HepG2 (cell line): ENCODE data around the gene ALPK3. TPM values are rescaled to one million over a fixed set of nuclear protein-coding genes. Genes with fewer than 3 reads are reported as not detected.
A peak's percentile ranks its signal among the peaks of the same experiment; 100 is the strongest.

Source experiments
- ATAC-seq: fragments of 200-7000 bp; cut with Tn5 transposase; 3 replicates; pipeline ENCODE4 v1.9.1; 2020; ENCODE audit warnings: mild to moderate bottlenecking, moderate library complexity
- BruUV-seq: library from RNA; stranded (reverse); fragments of 400-500 nt; replicated peaks from 2 replicates; lab custom pipeline; 2021; lab: Mats Ljungman, UMichigan
- CTCF ChIA-PET: fragments of 300-600 bp; formaldehyde crosslinking; extraction: SDS; loops from one replicate; lab custom pipeline; 2021; ENCODE audit warnings: low total read pairs, inconsistent platforms, low intra/inter-chr PET ratio; lab: Yijun Ruan, JAX
- POLR2A ChIA-PET: fragments of 350-600 bp; sonication (Branson Sonifier 250); formaldehyde crosslinking; loops from one replicate; lab custom pipeline; 2020; ENCODE audit warnings: antibody characterized with exemption, inconsistent platforms; lab: Yijun Ruan, JAX
- DNase-seq: peaks from one replicate; pipeline ENCODE4 v3.0.0-alpha.2; 2015; ENCODE audit warnings: low spot score
- FAIRE-seq: peaks from 3 replicates; lab custom pipeline; 2011; peaks lifted over from hg19 to GRCh38; lab: Jason Lieb, UNC
- H2AFZ ChIP-seq: one replicate; pipeline ENCODE4 v1.6.1; 2011; ENCODE audit warnings: low read length, inconsistent platforms
- H3K27ac ChIP-seq: fragments of 300-600 bp; 3 replicates; pipeline ENCODE4 v1.8.0; 2011; ENCODE audit warnings: mixed run types, mild to moderate bottlenecking, mixed read lengths, low read length, inconsistent platforms; ENCODE audit not compliant: insufficient read depth; ENCODE audit errors: extremely low read length
- H3K27me3 ChIP-seq, 2 experiments: fragments of 200-600 bp in 1 of 2; 2 replicates in 1 of 2; 3 replicates in 1 of 2; pipeline versions ENCODE4 v1.6.0 to v1.8.0; 2011; ENCODE audit warnings: low read length in 2 of 2, mild to moderate bottlenecking in 2 of 2, moderate library complexity in 2 of 2, inconsistent platforms in 1 of 2; ENCODE audit not compliant: insufficient read depth in 2 of 2, control insufficient read depth in 1 of 2
- H3K36me3 ChIP-seq, 2 experiments: fragments of 200-600 bp in 1 of 2; replicated peaks in 1 of 2; 2 replicates in 1 of 2; 3 replicates in 1 of 2; pipeline versions ENCODE4 v1.5.1 to v1.8.0; 2011; ENCODE audit warnings: low read length in 2 of 2, inconsistent platforms in 1 of 2; ENCODE audit not compliant: insufficient read depth in 2 of 2, control insufficient read depth in 1 of 2
- H3K4me1 ChIP-seq: 2 replicates; pipeline ENCODE4 v1.5.1; 2012; ENCODE audit warnings: low read length, inconsistent platforms; ENCODE audit not compliant: insufficient read depth
- H3K4me2 ChIP-seq: 2 replicates; pipeline ENCODE4 v1.6.0; 2011; ENCODE audit warnings: low read depth, low read length, inconsistent platforms
- H3K4me3 ChIP-seq, 3 experiments: fragments of 200-600 bp in 1 of 3; sonication (generic), shearing (Covaris generic) in 1 of 3; replicated peaks in 1 of 3; 2 replicates each; pipeline ENCODE4 v1.5.1; 2011 to 2016; ENCODE audit warnings: low read length in 3 of 3, inconsistent platforms in 2 of 3, low read depth in 2 of 3, mild to moderate bottlenecking in 2 of 3, control low read depth in 1 of 3, mixed read lengths in 1 of 3; ENCODE audit not compliant: insufficient read depth in 1 of 3
- H3K79me2 ChIP-seq: one replicate; pipeline ENCODE4 v1.6.1; 2011; ENCODE audit warnings: low read length, inconsistent platforms; ENCODE audit not compliant: insufficient read depth
- H3K9ac ChIP-seq: 2 replicates; pipeline ENCODE4 v1.6.0; 2011; ENCODE audit warnings: mild to moderate bottlenecking, low read depth, low read length, inconsistent platforms; ENCODE audit not compliant: insufficient read depth
- H3K9me3 ChIP-seq: 2 replicates; pipeline ENCODE4 v1.5.1; 2012; ENCODE audit warnings: mild to moderate bottlenecking, low read length
- H4K20me1 ChIP-seq: 2 replicates; pipeline ENCODE4 v1.6.0; 2011; ENCODE audit warnings: inconsistent platforms, mild to moderate bottlenecking, low read length, moderate library complexity; ENCODE audit not compliant: insufficient read depth
- AGO2 ChIP-seq: fragments of 200-400 bp; formaldehyde crosslinking; optimal IDR thresholded peaks from 2 replicates; pipeline ENCODE3; 2017; ENCODE audit warnings: mild to moderate bottlenecking, low read depth, low read length, moderate library complexity
- AHR ChIP-seq: IDR thresholded peaks from 2 replicates; pipeline ENCODE4 v1.6.1; 2018; ENCODE audit warnings: missing genetic modification reagents, missing compliant biosample characterization
- FOSL1 ChIP-seq: sonication (generic); formaldehyde crosslinking; IDR thresholded peaks from 2 replicates; pipeline ENCODE4 v1.9.0; 2021; ENCODE audit warnings: missing genetic modification reagents, borderline replicate concordance
- MXD4 ChIP-seq: IDR thresholded peaks from 2 replicates; pipeline ENCODE4 v1.6.1; 2016; ENCODE audit warnings: mild to moderate bottlenecking, missing biosample characterization, missing genetic modification reagents
- TBL1XR1 ChIP-seq: fragments of 150-350 bp; IDR thresholded peaks from 2 replicates; pipeline ENCODE4 v1.6.1; 2014; ENCODE audit warnings: borderline replicate concordance, low read length; ENCODE audit not compliant: partially characterized antibody
- ZBTB42 ChIP-seq: sonication (generic); formaldehyde crosslinking; IDR thresholded peaks from 2 replicates; pipeline ENCODE4 v1.5.0; 2020; ENCODE audit warnings: mild to moderate bottlenecking, missing genetic modification reagents
- ZNF331 ChIP-seq: sonication (generic); formaldehyde crosslinking; IDR thresholded peaks from 2 replicates; pipeline ENCODE4 v1.4.0; 2020; ENCODE audit warnings: missing genetic modification reagents
- ZNF629 ChIP-seq: sonication (generic); formaldehyde crosslinking; conservative IDR thresholded peaks from 2 replicates; pipeline ENCODE4 v1.5.0; 2020; ENCODE audit warnings: missing genetic modification reagents
- WGBS: methylation state at CpG from one replicate; pipeline ENCODE4 v1.1.6; 2017; ENCODE audit warnings: low lambda C conversion rate; 5-methylcytosine and 5-hydroxymethylcytosine counted together
- in situ Hi-C: cut with HindIII; loops from 2 replicates; pipeline ENCODE4 v1.10.0; 2017; ENCODE audit warnings: low pct_unique_long_range_greater_than_20kb; ENCODE audit not compliant: extremely low pct_ligation_motif_present
- intact Hi-C: fragments of 100-400 bp; cut with micrococcal nuclease; formaldehyde crosslinking; loops from one replicate; pipeline ENCODE4 v1.10.0; 2022; ENCODE audit not compliant: unreplicated experiment
- polyA plus RNA-seq, 8 experiments: library from polyadenylated mRNA; depleted of rRNA in 3 of 8; stranded (reverse) in 7 of 8; unstranded in 1 of 8; fragments of >200 nt; fragmentation: Illumina TruSeq in 4 of 8; extraction: Trizol in 4 of 8; gene quantifications; 2 replicates each; pipeline versions ENCODE4 v1.2.1 to v1.2.3, GENCODE V29; 2011 to 2016; ENCODE audit warnings: low read depth in 4 of 8, missing spikeins in 1 of 8, mixed read lengths in 1 of 8; ENCODE audit not compliant: insufficient read depth in 1 of 8
- total RNA-seq, 5 experiments: library from RNA; depleted of rRNA; stranded (reverse); fragments of >200 nt; fragmentation: Illumina TruSeq; extraction: Trizol; gene quantifications; 2 replicates each; pipeline ENCODE4 v1.2.3, GENCODE V29; 2016; ENCODE audit warnings: low read depth in 1 of 5
- TF ChIP-seq, protein P1 (sequence below): sonication (generic); formaldehyde crosslinking; IDR thresholded peaks from 2 replicates; pipeline ENCODE4 v1.5.0; 2020; ENCODE audit warnings: missing genetic modification reagents
- TF ChIP-seq, protein P2 (sequence below): sonication (generic); formaldehyde crosslinking; IDR thresholded peaks from 2 replicates; pipeline ENCODE4 v1.4.0; 2020; ENCODE audit warnings: missing genetic modification reagents
- TF ChIP-seq, protein P3 (sequence below): sonication (generic); formaldehyde crosslinking; IDR thresholded peaks from 2 replicates; pipeline ENCODE4 v1.9.0; 2021; ENCODE audit warnings: missing genetic modification reagents, mild to moderate bottlenecking, borderline replicate concordance
- TF ChIP-seq, protein P4 (sequence below): sonication (generic); formaldehyde crosslinking; IDR thresholded peaks from 2 replicates; pipeline ENCODE4 v1.4.0; 2020; ENCODE audit warnings: missing genetic modification reagents

The ALPK3 gene
- total and polyA plus RNA-seq, 2 of the 13 experiments (the other 11 are each of a cell fraction or from before 2014, with no cell fraction given) = 0.04 to 0.42 TPM

DNA sequence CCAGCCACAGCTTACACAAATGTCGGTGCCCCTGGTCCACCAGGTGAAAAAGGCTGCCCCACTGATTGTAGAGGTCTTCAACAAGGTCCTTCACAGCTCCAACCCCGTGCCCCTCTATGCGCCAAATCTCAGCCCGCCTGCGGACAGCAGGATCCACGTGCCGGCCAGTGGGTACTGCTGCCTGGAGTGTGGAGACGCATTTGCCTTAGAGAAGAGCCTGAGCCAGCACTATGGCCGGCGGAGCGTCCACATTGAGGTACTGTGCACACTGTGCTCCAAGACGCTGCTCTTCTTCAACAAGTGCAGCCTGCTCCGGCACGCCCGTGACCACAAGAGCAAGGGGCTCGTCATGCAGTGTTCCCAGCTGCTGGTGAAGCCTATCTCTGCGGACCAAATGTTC is 32.9 kb upstream of the ALPK3 start:
- BruUV-seq = no TSS peak
- H2AFZ ChIP-seq = no peak overlapping the region
- H3K79me2 ChIP-seq = peaks cover 31% of the 10 kb centered on the region
- peaks cover 41 to 55% of the 10 kb centered on the region in 2 experiments for H3K36me3 ChIP-seq
- no peaks in the 10 kb centered on the region; a peak in 1 of 5 replicates for H3K27me3 ChIP-seq
- CTCF ChIA-PET = no interaction called here
- H4K20me1 ChIP-seq = 0 out of 2 replicates have a peak, but pooled peaks cover 3% of the 10 kb centered on the region
- H3K4me3 ChIP-seq = no peak overlapping the region
- peak; percentile 25; the same call in 1 of the 3 replicates for ATAC-seq
- no peak overlapping the region for H3K27ac ChIP-seq
- no peaks in the 10 kb centered on the region for H3K9me3 ChIP-seq
- H3K4me1 ChIP-seq = peaks cover 8% of the 10 kb centered on the region
- intact Hi-C loops = no loop called here
- in situ Hi-C loops = no loop called here
- peak; percentile 61 for TF ChIP-seq AGO2
- TF ChIP-seq, protein P1, sequence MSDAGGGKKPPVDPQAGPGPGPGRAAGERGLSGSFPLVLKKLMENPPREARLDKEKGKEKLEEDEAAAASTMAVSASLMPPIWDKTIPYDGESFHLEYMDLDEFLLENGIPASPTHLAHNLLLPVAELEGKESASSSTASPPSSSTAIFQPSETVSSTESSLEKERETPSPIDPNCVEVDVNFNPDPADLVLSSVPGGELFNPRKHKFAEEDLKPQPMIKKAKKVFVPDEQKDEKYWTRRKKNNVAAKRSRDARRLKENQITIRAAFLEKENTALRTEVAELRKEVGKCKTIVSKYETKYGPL (CRISPR knock-in tag) = no peak
- no peak for FAIRE-seq
- H3K9ac ChIP-seq = no peak overlapping the region
- POLR2A ChIA-PET = no interaction called here
- WGBS = 93% methylated on average over 17 of the region's 17 CpGs
- H3K4me2 ChIP-seq = no peak overlapping the region
- DNase-seq = no peak

DNA sequence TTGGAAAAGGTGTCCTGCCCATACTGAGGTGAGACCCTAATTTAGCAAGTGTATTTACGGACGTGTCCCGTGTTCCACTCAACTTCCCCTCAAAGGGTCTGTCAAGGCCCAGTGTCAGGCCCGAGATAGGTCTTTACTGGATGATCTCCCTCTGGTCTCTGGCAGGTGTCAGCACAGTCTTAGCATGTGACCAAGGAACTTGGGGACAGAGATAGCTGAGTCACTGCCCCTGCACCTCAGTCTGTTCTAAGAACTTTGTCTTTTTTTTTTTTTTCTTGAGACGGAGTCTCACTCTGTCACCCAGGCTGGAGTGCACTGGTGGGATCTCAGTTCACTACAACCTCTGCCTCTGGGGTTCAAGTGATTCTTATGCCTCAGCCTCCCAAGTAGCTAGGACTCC is 32.1 kb upstream of the ALPK3 start:
- no TSS peak for BruUV-seq
- Histone ChIP-seq H3K27ac (no peak overlapping the region), H3K4me1 (peaks cover 8% of the 10 kb centered on the region), H3K36me3 (peaks cover 44 to 55% of the 10 kb centered on the region in 2 experiments), H3K79me2 (peaks cover 32% of the 10 kb centered on the region), H3K9ac (no peak overlapping the region), H2AFZ (no peak overlapping the region), H3K4me2 (no peak overlapping the region), H3K4me3 (no peak overlapping the region), H3K9me3 (no peaks in the 10 kb centered on the region), H4K20me1 (0 out of 2 replicates have a peak, but pooled peaks cover 3% of the 10 kb centered on the region), H3K27me3 (no peaks in the 10 kb centered on the region; a peak in 1 of 5 replicates)
- no peak for ATAC-seq
- in situ Hi-C loops = no loop called here
- ChIA-PET CTCF (no interaction called here), POLR2A (no interaction called here)
- DNase-seq = no peak
- intact Hi-C loops = no loop called here
- no peak for FAIRE-seq
- 98% methylated on average over 3 of the region's 5 CpGs for WGBS
- TF ChIP-seq, protein P2, sequence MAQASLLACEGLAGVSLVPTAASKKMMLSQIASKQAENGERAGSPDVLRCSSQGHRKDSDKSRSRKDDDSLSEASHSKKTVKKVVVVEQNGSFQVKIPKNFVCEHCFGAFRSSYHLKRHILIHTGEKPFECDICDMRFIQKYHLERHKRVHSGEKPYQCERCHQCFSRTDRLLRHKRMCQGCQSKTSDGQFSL (CRISPR knock-in tag) = no peak
- no peak for TF ChIP-seq ZNF331 (CRISPR knock-in tag)
- no peak for TF ChIP-seq TBL1XR1
- TF ChIP-seq, protein P3, sequence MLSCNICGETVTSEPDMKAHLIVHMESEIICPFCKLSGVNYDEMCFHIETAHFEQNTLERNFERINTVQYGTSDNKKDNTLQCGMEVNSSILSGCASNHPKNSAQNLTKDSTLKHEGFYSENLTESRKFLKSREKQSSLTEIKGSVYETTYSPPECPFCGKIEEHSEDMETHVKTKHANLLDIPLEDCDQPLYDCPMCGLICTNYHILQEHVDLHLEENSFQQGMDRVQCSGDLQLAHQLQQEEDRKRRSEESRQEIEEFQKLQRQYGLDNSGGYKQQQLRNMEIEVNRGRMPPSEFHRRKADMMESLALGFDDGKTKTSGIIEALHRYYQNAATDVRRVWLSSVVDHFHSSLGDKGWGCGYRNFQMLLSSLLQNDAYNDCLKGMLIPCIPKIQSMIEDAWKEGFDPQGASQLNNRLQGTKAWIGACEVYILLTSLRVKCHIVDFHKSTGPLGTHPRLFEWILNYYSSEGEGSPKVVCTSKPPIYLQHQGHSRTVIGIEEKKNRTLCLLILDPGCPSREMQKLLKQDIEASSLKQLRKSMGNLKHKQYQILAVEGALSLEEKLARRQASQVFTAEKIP = no peak
- no peak for TF ChIP-seq ZNF629 (CRISPR knock-in tag)
- no peak for TF ChIP-seq MXD4 (CRISPR knock-in tag)
- no peak for TF ChIP-seq ZBTB42 (CRISPR knock-in tag)
- TF ChIP-seq, protein P4, sequence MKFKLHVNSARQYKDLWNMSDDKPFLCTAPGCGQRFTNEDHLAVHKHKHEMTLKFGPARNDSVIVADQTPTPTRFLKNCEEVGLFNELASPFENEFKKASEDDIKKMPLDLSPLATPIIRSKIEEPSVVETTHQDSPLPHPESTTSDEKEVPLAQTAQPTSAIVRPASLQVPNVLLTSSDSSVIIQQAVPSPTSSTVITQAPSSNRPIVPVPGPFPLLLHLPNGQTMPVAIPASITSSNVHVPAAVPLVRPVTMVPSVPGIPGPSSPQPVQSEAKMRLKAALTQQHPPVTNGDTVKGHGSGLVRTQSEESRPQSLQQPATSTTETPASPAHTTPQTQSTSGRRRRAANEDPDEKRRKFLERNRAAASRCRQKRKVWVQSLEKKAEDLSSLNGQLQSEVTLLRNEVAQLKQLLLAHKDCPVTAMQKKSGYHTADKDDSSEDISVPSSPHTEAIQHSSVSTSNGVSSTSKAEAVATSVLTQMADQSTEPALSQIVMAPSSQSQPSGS = no peak
- no peak for TF ChIP-seq AHR (CRISPR knock-in tag)
- no peak for TF ChIP-seq FOSL1 (CRISPR knock-in tag)
